Measurements from ENCODE around the gene ADGRF5.

DNA sequence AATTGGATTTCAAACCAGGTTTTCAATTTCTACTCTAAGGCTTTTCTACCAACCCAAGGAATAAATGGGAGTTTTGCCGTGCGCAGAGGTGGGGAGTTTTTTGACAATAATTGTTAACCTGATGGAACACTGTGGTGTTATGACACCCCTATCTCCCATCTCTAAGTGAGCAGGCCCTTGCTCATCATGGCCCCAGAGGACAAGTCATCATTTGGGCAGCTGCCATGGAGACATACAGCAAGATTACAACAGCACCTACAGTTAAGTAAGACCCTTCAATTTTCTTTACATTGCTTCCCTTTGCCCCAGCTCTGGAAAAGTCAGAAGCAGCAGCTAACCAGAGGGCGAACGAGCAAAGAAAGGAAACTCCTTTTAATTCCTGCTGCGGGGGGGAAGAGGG, 54.3 kb downstream of the ADGRF5 start:
- TF ChIP-seq, protein P1, sequence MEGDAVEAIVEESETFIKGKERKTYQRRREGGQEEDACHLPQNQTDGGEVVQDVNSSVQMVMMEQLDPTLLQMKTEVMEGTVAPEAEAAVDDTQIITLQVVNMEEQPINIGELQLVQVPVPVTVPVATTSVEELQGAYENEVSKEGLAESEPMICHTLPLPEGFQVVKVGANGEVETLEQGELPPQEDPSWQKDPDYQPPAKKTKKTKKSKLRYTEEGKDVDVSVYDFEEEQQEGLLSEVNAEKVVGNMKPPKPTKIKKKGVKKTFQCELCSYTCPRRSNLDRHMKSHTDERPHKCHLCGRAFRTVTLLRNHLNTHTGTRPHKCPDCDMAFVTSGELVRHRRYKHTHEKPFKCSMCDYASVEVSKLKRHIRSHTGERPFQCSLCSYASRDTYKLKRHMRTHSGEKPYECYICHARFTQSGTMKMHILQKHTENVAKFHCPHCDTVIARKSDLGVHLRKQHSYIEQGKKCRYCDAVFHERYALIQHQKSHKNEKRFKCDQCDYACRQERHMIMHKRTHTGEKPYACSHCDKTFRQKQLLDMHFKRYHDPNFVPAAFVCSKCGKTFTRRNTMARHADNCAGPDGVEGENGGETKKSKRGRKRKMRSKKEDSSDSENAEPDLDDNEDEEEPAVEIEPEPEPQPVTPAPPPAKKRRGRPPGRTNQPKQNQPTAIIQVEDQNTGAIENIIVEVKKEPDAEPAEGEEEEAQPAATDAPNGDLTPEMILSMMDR (IDR thresholded peaks at IDR 0.05; ENCODE audit: poor library complexity) = no peak
- no peak for TF ChIP-seq EZH2phosphoT487 (IDR thresholded peaks at IDR 0.05; ENCODE audit: low read depth, severe bottlenecking, unreplicated experiment)
- no peak for TF ChIP-seq EZH2 (IDR thresholded peaks at IDR 0.05; ENCODE audit: borderline replicate concordance)

All from hepatocyte (in vitro differentiated cells).